Testis (tissue), 2 donors: Measurements from ENCODE around the gene MTUS2.

Source experiments
- CTCF ChIP-seq, 3 experiments: fragments of 450-650 bp in 2 of 3; fragments of 200-600 bp in 1 of 3; sonication (generic) in 1 of 3; IDR thresholded peaks; one replicate each; pipeline ENCODE4 v1.5.1; 2016 to 2019; ENCODE audit warnings: antibody characterized with exemption in 3 of 3, mild to moderate bottlenecking in 2 of 3, moderate library complexity in 1 of 3
- POLR2A ChIP-seq: fragments of 450-650 bp; IDR thresholded peaks from one replicate; pipeline ENCODE4 v1.6.1; 2017; ENCODE audit warnings: antibody characterized with exemption, mild to moderate bottlenecking, moderate library complexity

- TF ChIP-seq CTCF (IDR thresholded peaks at IDR 0.05) (no peak), POLR2A (no peak)
Measured at GRCh38 chr13:29317828-29318227, 497.7 kb downstream of the MTUS2 start.
